Measurements from ENCODE around the gene MEIOSIN. TPM values are rescaled to one million over a fixed set of nuclear protein-coding genes. Genes with fewer than 3 reads are reported as not detected.

Gene MEIOSIN
- total and polyA plus RNA-seq, 9 of the 15 experiments (the other 6 are each of a cell fraction or from before 2014, with no cell fraction given) = 0.06 to 2.0 (median 0.76) TPM

DNA sequence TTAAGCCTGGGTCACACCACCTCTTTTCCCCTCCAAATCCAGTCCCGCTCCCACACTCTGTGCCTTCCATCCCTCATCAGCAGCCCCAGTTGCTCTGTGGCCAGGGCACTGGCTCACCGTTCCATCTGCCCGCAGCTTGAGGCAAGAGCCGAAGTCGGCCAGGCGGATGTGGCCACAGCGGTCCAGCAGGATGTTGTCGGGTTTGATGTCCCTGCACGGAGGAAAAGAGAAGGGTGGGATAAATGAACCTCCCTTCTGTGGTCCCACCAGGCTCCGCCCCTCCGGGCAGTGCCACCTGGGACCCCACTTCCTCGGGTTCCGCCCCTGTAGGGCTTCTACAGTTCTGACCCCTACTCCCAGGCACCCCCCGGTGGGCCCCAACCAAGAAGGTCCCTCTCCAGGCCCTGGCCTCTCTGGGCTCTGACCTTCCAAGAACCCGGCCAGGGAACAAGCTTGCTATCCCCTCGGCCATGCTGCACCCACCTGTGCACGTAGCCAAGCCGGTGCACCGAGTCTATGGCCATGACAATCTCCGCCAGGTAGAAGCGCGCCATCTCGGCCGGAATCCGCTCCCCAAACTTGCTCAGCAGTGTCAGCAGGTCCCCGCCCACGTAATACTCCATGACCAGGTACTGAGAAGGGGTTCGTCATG is 44.9 kb downstream of the MEIOSIN start (continued):
- TF ChIP-seq HMG20A (CRISPR knock-in tag; conservative IDR thresholded peaks at IDR 0.05) = no peak
- TF ChIP-seq HSF4 (CRISPR knock-in tag; IDR thresholded peaks at IDR 0.05; ENCODE audit: borderline replicate concordance) = no peak
- peak; percentile 41; the same call in 1 of the 2 replicates for TF ChIP-seq RBFOX2 (IDR thresholded peaks at IDR 0.05; ENCODE audit: low read depth, low read length)
- TF ChIP-seq PATZ1 (CRISPR knock-in tag; IDR thresholded peaks at IDR 0.05; ENCODE audit: borderline replicate concordance) = no peak
- TF ChIP-seq POLR2G (IDR thresholded peaks at IDR 0.05; ENCODE audit: low read depth, low read length) = peak; percentile 71
- TF ChIP-seq EGR1 (conservative IDR thresholded peaks at IDR 0.05) = 0 out of 2 replicates have a peak, but pooled peaks have one; percentile 6
- no peak for TF ChIP-seq CREBBP (IDR thresholded peaks at IDR 0.05; ENCODE audit: low read depth, low read length)
